ENCODE data around the gene SPTBN1.
A peak's percentile ranks its signal among the peaks of the same experiment; 100 is the strongest.

The SPTBN1 gene

DNA sequence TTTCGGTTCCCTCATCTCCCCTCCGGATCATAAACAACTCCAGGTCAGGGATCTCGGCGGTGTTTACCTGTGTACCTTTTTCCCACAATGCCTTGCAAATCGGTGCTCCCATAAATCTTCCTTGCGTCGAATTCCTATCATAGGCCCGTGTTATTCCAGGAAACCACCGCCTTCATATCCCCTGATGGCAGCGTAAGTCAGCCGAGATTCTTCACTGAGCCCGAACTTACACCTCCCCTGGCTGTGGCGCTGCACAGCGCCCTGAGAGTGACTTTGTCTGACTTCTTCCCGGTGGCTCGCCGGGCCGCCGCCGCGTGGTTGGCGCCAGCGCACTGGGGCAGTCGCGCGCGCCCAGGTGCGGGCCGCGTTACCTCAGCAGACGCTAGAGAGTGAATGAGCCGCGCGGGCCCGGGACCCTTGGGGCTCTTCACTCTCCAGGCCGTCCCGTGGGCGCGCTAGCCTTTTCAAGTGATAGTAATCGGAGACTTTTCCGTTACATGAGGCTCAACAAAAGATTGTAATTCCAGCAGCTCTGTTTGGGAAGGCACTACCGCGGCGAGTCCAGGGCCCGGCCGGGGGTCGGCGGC, 101.6 kb downstream of the SPTBN1 start:
- DNase-seq, result peak; percentile 68

DNA sequence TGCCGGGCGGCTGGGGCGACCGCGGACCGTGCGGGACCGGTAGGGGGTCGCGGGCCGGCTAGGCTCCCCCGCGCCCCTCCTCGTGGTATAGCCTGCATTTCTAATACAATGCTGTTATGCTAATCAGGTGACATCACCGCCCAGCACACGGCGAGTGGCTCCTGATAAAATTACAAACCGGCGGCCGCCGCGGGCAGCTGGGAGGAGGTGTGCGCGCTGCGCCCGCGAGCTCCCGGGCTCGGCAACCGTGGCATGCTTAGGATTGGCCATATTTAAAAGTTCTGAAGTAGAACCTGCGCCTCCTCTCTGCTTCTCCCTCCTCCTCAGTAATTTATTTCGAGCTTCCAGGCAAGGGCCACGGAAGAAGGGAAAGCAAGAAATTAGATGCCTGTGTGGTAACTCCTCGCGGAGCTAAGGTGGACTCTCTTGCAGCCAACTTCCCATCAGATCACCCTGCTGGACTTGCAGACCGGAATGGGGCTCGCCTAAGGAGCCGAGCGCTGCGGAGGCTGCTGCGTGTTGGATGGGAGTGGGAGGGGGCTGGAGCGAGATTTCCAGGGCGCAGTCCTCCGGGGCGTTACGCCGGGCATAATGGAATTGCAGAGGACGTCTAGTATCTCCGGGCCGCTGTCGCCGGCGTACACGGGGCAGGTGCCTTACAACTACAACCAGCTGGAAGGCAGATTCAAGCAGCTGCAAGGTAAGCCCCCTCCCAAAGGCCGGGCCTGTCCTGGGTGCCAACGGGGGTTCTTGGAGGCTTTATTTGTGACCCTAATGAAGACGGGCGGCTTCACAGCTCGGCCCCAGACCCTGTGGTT, 102.3 kb downstream of the SPTBN1 start:
- DNase-seq, result peak; percentile 67

DNA sequence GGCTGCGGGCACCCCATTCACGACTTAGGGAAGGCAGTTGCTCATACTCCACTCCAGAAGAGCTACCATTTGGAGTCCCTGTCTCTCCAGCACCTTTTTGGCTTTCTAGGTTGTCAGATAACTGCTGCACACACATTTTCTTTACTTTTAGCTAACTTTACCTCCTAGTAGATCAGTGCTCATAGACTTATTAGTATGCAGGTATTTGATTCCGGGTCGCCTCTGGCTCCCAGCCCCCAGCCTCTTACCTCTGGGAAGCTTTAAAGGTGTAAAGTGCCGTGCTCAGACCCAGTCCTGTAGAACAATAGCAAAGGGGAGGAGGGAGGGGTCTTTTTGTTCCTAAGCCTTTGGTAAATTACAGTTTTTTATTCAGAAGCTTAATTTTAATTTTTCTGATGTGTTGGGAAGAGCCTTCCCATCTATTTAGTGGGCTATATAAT, 102.9 kb downstream of the SPTBN1 start:
- no peak for DNase-seq

DNA sequence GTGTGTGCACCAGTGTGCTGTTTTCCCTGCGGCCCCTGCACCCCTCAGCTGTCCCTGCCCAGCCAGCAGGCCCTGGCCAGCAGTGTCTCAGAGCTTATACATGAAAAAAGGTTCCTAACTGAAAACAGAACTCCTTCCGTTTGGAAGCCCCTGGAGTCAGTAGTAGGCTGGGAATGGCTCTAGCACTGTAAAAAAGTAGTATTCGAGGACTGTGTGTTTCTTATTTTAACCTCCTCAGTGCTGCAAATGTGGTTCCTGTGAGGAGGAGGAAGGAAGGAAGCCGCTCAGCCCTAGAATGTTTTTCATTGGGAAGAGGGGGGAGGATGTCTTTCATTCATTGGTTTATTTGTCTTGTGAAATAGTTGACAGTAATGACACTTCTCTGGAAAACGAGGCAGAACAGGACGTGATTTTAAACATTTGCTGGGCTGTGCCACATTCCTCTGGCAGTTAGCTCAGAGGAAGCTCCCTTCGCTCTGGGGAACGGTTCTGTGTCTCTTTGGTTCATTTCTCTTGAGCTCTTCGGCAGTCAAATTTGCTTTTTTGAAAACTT, 103.5 kb downstream of the SPTBN1 start:
- peak; percentile 96 for DNase-seq

DNA sequence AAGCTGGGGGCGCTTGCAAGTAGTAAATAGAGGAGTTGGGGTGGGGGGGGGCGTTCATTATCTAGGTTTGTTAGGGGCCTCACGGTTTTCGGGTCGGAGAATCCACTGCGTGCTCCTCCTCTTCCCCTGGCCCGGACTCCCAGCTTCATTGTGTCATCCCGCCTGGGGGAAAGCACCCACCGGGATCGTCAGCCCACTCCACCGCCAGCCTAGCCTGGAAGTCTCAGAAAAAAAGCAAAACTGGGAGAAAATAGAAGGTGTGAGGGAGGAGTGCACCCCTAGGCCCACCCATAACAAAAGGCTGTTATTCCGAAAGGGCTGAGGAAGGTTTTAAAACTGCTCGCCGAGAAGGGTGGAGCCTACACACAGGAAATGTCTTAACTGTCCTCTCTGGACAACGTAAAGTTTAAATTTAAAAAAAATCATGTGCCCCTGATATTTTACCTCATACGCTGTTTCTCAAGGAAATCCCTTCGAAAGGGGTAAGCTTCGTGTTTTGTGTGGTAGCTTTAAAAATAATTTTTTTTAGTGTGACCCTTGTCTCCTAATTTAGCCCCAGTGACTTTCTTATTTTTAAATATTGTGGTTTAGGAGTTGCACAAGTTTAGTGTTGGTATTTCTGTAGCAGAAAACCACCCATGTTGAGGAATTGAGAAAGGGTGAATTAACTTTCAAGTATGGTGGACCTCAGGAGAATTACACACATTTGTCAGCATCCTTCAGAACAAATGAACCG, 104.2 kb downstream of the SPTBN1 start:
- DNase-seq, result peak; percentile 80

DNA sequence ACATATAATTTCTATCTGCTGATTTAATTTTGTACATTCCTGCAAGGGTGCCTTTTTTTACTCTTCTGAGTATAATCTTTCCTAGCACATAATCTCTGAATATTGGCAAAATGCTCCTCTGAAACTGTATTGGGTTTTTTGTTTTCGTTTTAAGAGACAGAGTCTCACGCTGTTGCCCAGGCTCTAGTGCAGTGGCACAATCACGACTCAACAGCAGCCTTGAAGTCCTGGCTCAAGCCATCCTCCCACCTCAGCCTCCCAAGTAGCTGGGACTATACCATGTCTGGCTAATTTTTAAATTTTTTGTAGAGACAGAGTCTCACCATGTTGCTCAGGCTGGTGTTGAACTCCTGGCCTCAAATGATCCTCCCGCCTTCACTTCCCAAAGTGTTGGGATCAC, 104.9 kb downstream of the SPTBN1 start:
- no peak for DNase-seq

DNA sequence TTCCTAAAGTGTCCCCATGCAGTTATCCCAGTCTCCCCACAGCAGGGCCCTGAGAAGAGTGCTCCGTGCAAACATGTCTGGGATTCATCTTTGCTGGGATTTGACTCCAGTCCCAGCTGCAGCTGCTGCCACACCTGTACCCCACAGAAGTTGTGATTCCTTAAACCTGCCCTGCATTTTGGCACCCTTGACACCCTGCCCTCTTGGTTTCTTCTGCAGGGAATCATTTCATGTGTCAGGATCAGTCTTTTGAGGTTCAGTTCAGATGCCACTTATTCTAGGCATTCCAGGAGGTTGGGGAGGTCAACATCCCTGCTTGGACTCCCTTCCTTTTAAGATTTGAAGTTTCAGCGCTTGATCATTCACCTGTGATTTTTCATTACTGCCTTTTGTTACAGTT, 108.3 kb downstream of the SPTBN1 start:
- no peak for DNase-seq

DNA sequence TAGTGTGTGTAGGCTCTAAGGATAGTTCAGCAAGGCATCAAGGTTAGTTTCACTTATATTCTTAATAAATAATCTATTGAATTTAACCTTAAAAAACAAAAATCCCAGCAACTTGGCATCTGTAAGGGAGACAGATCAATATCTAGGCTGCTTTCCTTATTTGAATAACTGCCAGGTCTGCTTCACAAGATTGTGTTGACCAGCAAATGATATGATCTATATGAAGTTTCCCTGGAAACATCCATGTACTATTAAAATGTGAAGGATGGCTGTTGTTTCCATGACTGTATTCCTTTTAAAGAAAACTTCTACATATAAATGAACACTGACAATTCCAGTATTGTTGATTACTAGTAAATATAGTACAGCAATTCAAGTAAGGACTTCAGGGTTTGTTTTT, 109.4 kb downstream of the SPTBN1 start:
- DNase-seq, result no peak

DNA sequence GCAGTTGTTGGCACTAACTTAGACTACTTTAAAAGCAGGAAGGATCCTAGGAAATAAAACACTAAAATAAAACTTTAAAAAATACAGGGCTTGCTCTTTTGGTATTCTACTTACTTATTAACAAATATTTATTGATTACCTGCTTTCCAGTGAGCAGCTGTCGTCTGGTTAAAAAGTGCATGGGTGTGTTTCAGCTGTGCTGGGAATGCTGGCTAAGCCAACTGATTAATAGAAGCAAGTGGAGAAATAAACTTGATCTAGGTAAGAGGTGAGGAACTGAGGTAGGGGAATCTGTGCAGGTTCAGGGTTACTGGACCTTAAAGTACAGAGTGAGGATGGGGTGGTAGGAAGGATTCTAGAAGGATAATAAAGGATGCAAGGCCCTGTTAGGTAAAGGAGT, 110.8 kb downstream of the SPTBN1 start:
- no peak for DNase-seq

DNA sequence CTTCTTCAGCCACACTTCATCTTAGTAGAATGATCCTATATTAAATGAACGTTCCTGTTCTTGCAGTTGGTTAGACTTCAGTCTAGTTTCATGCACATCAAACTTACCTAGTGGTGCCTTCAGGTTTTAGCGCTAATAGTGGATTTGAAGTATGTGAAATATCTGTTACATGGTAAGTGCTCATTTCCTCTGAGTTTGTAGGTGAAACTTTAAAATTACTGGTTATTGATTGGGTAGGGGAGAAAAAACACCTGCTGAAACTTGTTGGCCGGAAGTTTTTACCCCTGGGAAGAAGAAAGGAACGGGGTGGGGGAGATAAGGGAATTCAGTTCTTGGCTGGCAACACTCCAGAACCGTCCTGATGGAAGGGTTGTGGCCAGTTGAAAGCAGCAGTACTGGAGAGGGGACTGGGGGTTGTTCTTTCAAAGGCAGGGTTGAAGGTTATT, 112.8 kb downstream of the SPTBN1 start:
- no peak for DNase-seq

DNA sequence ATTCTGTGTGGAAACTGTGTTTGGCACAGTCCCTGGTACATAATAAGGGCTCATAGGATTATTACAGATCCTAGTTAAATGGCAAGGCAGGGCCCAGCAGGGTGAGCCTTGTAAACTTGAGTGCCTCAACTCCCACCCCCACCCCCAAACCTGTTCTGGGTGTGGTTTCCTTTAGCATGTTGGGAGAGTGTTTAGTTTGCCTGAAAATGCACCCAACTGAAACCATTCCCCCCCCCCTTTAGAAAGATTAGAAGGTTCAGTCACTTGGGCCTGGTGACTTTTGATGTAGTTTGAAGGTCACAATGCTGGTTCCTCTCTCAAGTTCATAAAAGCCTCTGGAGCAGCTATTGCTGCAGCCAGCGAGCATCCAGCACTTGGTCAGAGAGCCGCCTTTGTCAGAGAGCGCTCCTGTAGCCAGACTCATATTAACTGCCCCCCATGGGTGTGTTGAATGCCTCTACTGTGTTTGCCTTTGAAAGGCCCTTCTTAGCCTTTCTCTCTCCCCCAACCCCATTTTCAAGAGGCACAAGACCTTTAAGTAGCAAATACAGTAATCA, 113.7 kb downstream of the SPTBN1 start:
- DNase-seq, result no peak

DNA sequence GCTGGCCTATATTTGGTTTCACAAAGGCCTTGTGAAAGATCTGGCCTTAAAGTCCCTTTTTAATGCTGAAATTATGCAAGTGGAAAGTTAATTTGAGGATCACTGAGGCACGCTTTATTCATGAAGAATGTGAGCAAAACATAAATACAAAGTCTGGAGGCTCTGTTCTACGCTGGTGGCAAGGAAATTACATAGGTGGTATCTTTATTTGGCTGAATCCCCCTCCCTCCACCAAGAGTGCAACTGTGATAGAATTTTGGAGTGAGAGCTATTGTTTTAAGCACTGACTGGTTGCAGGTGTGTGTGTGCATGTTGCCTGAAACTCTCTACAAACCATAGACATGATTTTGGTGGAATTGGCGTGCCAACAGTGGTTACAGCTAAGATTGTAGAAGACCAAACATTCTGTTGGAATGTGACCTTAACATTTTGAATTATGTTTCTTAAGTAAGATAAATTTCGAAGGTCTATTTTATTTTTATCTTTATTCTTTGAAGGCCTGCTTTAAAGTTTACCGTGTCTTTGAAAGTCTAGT, 114.3 kb downstream of the SPTBN1 start:
- no peak for DNase-seq

DNA sequence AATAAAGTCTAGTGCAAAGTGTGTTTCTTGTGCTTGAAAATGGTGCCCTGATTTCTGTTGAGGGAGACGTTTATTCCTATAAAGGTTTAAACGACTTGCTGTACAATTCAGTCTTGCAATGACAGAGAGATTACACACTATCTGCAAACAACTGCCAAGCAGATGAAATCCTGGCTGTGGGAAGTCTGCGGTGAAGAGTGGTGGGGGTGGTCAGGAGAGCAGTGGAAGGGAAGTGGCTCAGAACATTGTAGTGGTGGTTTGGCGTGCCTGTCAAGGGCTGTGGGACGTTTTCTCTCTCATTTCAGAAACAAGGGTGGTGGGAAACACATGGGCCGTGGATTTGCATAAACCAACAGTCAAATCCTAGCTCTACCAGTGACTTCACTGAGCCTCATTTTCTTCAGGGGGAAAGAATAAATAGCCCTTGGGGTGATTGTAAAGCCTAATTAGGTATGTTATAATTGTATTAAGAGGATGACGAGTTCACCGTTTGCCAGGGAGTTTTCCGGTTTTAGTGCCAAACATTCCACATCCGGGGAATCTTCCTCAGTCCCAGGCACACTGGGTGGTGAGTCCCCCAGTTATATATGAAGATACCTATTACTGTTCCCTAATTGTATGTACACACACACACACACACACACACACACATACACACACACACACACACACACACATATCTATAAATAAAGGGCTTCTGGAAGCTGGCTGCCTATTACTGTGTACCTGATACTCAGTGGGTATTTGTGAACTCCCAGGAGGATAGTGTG, 115.0 kb downstream of the SPTBN1 start:
- DNase-seq, result peak; percentile 96

DNA sequence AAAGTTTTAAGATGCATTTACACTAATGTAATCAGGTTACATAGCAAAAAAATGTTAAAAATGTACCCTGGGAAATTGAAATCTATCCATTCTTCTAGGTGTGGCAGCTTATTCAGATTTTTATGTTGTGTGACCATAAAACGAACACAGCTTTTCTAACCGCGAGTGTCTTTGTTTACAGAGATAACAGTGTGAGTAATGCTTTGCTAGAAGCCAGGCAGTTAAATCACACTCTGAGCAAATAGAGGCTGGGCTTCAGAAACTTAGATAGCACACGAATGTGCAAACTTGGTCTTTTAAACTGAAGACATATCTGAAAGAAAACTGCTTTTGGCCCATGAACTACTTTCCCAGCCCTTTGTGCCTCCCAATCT, 116.1 kb downstream of the SPTBN1 start:
- peak; percentile 97 for DNase-seq

DNA sequence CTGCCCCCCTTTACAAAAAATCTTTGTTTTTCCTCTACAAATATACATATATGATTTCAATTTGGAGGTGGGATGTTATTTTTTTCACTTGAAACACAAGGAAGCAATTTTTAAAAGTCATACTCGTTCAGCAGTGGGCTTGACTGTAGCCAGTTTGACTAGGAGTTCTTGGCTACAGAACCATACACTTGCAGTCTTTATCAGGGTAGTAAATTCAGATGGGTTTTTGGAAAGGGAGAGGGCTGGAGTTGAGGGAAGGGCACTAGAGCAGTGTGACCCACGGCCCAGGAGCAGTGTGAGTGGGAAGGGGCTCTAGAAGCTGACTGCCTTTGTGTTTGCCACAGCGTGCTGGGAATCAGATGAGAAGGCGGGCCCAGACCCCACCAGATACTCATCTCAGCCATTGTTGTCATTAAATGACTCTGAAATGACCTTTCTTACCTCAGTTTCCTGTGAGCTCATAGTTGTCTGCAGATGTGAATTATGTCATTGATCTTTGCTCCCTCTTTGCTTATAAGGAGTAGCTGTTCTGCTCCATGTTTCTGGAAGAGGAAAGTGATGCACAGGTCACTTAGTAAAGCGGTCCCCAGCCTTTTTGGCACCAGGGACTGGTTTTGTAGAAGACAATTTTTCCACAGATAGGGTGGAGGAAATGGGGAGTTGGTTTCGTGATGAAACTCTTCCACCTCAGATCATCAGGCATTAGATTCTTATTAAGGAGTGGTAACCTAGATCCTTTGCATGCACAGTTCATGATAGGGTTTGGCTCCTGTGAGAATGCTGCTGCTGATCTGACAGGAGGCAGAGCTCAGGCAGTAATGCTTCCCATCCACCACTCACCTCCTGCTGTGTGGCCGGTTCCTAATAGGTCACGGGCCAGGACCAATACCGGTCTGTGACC, 116.8 kb downstream of the SPTBN1 start:
- peak; percentile 78 for DNase-seq

DNA sequence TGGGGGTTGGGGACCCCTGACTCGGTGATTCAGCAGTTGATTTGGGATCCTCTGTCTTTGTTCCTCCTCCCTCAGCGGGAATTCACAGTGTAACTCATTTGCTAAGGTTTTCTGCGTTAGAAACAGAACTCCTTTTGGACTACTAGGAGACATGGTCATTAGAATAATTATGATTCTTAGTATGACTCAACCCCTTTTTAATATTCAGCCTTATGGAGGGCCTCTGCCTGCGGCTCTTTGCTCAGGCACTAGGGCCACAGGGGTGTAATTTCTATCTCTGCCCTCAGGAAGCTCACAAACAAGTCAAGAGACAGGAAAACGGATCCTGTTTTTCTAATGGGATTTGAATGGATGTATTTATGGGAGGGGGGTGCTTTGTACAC, 117.4 kb downstream of the SPTBN1 start:
- DNase-seq, result no peak

DNA sequence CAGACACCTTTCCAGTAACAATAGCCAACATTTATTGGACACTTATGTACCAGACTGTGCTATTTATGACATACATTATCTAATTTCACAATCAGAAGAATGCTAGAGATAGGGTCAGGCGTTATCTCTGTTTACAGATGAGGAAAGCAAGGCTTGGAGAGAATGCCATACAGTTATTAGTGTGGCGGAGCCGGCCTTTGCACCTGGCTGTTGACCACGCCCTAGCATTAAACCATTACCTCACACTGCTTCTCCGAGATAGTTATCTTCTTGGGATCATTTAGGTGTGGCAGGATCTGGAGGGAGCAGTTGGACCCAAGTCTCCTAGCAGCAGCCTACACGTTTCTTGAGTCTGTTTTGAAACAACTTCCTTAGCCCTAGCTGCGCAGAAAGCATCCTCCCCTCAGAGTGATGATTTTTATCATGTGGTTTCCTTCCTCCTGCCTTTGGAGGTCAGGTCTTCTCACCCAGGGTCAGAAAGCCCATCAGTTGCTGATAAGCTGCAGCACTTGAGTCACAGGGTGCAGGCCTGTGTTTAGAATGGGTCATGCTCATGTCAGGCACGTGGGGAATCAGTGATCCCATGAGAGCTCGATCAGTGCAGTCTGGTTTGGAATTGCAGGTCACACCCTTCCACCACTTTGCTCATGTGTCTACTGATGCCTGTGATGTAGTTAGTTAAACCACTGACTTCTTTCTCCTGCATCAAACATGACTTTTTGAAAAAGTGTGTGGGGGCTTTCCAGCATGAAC, 118.2 kb downstream of the SPTBN1 start:
- peak; percentile 58 for DNase-seq

DNA sequence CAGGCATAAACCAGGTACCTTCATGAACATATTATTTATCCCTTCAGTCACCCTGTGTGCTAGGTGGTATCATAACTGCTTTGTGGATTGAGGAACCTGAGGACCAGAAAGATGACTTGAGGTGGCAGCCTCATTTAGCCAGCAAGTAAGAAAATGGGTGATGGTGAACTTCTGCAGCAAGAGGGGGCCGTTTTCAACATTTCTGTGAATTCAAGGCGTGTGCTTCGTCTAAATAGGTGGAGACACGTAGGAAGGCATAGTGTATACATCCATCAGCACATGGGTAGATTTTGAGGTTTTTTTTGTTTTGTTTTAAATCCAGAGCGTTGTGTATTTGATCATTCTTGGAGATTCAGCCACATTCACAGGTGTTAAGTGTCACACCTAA, 118.7 kb downstream of the SPTBN1 start:
- DNase-seq, result no peak

DNA sequence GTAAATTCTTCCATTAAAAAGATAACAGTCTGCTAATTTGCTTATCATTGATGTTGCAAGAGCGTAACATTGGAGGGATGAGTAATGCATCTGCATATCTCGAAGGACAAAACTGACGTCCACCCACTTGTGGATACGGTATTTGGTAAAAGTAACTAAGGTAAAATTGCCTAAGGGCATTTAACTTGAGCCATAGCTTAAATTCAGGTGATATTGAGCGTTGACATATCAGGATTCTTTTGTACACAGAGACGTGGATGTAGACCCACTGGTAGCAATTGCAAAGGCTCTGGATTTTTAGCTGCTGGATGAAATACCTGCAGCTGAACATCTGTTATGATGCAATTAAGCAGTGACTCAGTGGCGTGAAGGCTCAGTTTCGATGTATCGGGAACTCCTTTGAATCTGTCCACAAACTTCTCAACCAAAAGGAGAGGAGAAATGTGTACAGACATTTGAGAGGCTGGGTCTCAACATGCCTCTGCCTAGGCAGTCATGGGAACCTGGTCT, 119.3 kb downstream of the SPTBN1 start:
- DNase-seq, result no peak

DNA sequence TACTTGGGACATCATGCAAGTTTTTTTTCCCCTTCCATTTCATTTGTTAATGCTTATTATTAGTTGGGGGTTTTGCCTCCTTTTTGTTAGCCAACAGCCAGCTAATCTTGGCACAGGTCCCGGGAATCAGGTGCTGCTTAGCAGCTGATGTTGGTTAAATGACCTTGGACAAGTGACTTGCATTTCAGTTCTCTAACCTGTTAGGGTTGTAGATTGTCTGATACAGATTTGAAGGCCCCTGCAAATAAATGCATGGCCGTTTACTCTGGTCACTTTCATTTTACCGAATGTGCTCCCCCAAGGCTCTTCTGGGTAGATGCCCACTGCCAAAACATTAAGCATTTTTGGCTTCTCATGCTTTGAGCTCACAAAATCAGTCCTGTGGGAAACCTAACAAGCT, 120.9 kb downstream of the SPTBN1 start:
- no peak for DNase-seq
